Pancreas (tissue), 10 donors: ENCODE results near the gene PIP4K2A. TPM values are rescaled to one million over a fixed set of nuclear protein-coding genes. Genes with fewer than 3 reads are reported as not detected.

Experiments used
- ATAC-seq, 4 donors: fragments of 200-7000 bp; cut with Tn5 transposase; one replicate each; pipeline versions ENCODE4 v1.8.0 to v1.9.1; 2020; ENCODE audit warnings: mild to moderate bottlenecking in 4 of 4, moderate library complexity in 4 of 4
- DNase-seq, 6 donors: peaks; one replicate each; pipeline ENCODE4 v3.0.0-alpha.2; 2020
- FAIRE-seq: peaks from 2 replicates; lab custom pipeline; 2012; peaks lifted over from hg19 to GRCh38; lab: Jason Lieb, UNC
- H3K27ac ChIP-seq, 4 donors: fragments of 200-600 bp; sonication (generic); 1 replicate in 3 of 4; 2 replicates in 1 of 4; pipeline versions ENCODE4 v1.5.0 to v1.8.0; 2020
- H3K27me3 ChIP-seq, 4 donors: fragments of 200-600 bp; one replicate each; pipeline ENCODE4 v1.8.0; 2021
- H3K36me3 ChIP-seq, 3 donors: fragments of 200-600 bp; sonication (generic) in 1 of 3; one replicate each; pipeline versions ENCODE4 v1.5.0 to v1.8.0; 2020 to 2021
- H3K4me1 ChIP-seq, 3 donors: fragments of 200-600 bp; one replicate each; pipeline ENCODE4 v1.8.0; 2021
- H3K4me3 ChIP-seq, 4 donors: fragments of 200-600 bp; sonication (generic) in 2 of 4; one replicate each; pipeline versions ENCODE4 v1.5.0 to v1.8.0; 2020 to 2021
- H3K9me3 ChIP-seq, 4 donors: fragments of 200-600 bp; one replicate each; pipeline ENCODE4 v1.8.0; 2021
- WGBS, 2 donors: extraction: QIAGEN DNeasy Blood & Tissue Kit; methylation state at CpG; one replicate each; pipeline ENCODE4 v1.1.7; 2013; 5-methylcytosine and 5-hydroxymethylcytosine counted together
- intact Hi-C, 3 donors: fragments of 100-400 bp; cut with DNase I; formaldehyde crosslinking; loops; one replicate each; pipeline versions ENCODE4 v1.11.1 to v1.14.2; 2022
- polyA plus RNA-seq, 2 donors: library from polyadenylated mRNA; stranded (reverse); fragments of 200-250 nt; gene quantifications; one replicate each; pipeline ENCODE4 v1.2.3, GENCODE V29; 2013
- total RNA-seq, 6 donors: library from RNA; stranded (reverse); fragmentation: NEBNext Ultra II Directional in 4 of 6; extraction: Animal tissue kit (Norgen Biotek cat#: 25700) in 4 of 6; gene quantifications; one replicate each; pipeline versions ENCODE4 v1.2.1 to v1.2.4, GENCODE V29; 2021 to 2023
- TF ChIP-seq, protein P1 (sequence below), 4 donors: fragments of 200-600 bp; sonication (generic) in 3 of 4; IDR thresholded peaks; one replicate each; pipeline versions ENCODE4 v1.5.0 to v1.8.0; 2021; ENCODE audit warnings: antibody characterized with exemption in 4 of 4
- donor health status: healthy with polysubstance abuse.
- donor health status: DM: no; HTN: no; CAD: no; lungs with moderate emphysema.
- donor health status: DM: no; HTN: no; CAD: no.
- donor health status: control.
- donor health status: control.
- donor health status: Bipolar disorder and iron deficiency.
- donor health status: DM: yes; HTN: yes; CAD: no.
- donor health status: DM: no; HTN: no; CAD: no.
- donor health status: DM: no; HTN: no; CAD: no.
- donor health status: DM: yes; HTN: yes; CAD: no.

PIP4K2A gene
- total and polyA plus RNA-seq, 8 donors = 3.6 to 17.8 (median 6.7) TPM

DNA sequence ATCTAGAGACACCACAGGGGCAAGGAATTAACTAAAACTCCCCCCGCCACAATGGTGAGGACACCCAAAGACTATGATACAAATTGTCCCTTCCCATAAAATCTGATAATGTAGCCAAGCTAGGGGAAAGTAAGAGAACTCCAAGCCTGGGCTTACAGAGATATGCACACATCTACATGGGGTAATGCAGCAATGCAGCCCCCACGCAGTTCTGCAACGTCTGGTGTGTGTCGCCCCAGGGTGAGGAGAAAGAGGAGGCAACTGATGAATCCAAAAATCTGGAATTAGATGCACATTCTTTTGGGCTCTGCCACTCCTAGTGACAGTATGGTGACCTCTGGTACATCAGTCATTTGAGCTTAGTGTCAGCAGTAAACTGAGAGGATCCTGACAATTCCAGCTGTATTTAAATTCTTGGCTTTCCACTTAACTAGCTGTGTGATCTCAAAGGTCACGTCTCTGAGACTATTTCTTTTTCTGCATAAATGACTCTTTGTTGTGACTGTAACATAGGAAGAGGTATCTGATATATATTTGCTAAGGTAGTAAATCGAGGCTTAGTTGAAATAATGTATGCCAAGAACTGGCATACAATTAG lies 51.5 kb downstream of the PIP4K2A start:
- H3K4me3 ChIP-seq = no peak overlapping the region
- H3K9me3 ChIP-seq = no peaks in the 10 kb centered on the region
- peaks cover 9 to 12% (median 10%) of the 10 kb centered on the region in 3 donors for H3K4me1 ChIP-seq
- H3K27me3 ChIP-seq = no peaks in the 10 kb centered on the region
- DNase-seq = no peak
- 74 to 89% methylated on average over 6 of the region's 6 CpGs for WGBS, 2 donors
- no peak overlapping the region for H3K27ac ChIP-seq
- ATAC-seq = no peak
- FAIRE-seq = no peak
- TF ChIP-seq, protein P1, sequence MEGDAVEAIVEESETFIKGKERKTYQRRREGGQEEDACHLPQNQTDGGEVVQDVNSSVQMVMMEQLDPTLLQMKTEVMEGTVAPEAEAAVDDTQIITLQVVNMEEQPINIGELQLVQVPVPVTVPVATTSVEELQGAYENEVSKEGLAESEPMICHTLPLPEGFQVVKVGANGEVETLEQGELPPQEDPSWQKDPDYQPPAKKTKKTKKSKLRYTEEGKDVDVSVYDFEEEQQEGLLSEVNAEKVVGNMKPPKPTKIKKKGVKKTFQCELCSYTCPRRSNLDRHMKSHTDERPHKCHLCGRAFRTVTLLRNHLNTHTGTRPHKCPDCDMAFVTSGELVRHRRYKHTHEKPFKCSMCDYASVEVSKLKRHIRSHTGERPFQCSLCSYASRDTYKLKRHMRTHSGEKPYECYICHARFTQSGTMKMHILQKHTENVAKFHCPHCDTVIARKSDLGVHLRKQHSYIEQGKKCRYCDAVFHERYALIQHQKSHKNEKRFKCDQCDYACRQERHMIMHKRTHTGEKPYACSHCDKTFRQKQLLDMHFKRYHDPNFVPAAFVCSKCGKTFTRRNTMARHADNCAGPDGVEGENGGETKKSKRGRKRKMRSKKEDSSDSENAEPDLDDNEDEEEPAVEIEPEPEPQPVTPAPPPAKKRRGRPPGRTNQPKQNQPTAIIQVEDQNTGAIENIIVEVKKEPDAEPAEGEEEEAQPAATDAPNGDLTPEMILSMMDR (IDR thresholded peaks at IDR 0.05) = no peak
- no peaks in the 10 kb centered on the region for H3K36me3 ChIP-seq
- intact Hi-C loops = no loop called here

DNA sequence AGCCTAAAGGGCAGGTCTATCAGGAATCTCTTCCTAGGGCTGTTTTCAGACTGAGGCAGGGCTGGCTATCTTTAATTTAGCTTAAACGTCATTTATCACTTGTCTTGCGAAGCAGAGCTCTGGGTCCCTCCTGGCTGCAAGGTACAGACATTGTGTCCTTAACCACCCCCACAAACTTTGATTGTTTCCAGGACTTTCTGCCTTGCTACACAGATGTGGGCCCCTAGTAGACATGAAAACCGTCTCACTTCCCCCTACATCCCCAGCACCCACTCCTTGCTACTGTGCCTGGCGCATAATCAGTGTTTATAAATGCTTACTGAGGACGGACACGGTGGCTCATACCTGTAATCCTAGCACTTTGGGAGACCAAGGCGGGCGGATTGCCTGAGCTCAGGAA lies 54.5 kb downstream of the PIP4K2A start:
- TF ChIP-seq, protein P1 (IDR thresholded peaks at IDR 0.05) = no peak
- DNase-seq = no peak
- Histone ChIP-seq H3K9me3 (no peaks in the 10 kb centered on the region), H3K27ac (no peak overlapping the region), H3K4me1 (peaks cover 0 to 7% (median 0%) of the 10 kb centered on the region in 3 donors), H3K27me3 (no peaks in the 10 kb centered on the region), H3K4me3 (no peak overlapping the region), H3K36me3 (no peaks in the 10 kb centered on the region)
- no peak for ATAC-seq
- FAIRE-seq = no peak
- intact Hi-C loops = no loop called here
- 90 to 93% methylated on average over 8 of the region's 8 CpGs for WGBS, 2 donors

DNA sequence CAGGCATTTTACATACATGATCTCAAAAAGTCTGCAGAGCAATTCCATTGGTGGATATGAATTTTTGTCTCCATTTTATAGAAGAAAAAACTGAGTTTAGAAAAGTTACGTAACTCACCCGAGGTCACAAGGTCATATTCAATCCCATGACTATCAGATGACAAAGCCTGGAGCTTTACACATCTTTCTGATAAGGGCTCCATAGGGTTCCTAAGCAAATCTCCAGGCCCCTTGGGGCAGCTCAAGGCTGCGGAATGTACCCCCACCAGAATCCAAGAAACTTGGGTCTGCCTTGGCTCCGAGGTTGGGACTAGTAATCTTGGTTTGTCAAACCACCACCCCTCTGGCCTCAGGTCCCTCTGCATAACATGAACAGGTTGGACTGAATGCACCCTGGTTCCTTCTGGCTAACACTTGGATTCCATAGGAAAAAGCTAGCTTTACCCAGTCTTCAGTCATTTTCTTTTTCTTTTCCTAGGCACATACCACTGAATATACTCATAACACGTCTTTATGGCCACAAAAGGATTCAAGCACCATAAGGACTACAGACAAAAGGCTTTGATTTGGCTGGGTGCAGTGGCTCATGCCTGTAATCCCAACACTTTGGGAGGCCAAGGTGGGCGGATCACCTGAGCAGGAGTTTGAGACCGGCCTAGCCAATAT lies 55.5 kb downstream of the PIP4K2A start:
- intact Hi-C loops = no loop called here
- no peak overlapping the region for H3K27ac ChIP-seq
- FAIRE-seq = no peak

DNA sequence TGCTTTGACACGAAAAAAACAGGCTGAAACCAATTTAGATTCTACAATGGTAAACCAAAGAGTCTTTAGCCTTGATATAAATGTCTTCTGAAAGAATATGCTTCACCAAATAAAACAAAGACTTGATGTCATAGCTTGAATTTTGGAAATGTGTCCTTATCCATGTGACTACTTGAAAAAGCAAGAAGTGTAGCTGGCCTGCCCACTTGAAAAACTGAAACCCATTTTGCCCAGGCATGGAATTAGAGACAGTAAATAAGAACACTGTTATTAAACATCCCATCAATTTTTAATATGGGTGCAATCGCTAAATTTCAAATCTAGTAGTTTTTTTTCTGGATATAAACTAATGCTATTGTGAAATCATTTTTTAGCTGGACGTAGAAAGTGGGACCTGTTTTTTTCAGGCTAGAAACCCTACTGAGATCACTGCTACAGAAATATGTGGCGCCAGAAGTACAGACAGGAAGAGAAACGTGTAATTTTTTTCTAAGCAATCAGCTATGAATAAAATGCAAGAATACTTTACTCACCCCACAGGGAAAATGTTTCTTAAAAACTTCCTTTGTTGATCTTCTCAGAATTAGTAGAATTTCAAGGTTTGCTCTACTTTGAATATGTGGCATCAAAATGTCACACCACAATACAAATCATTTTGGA lies 56.7 kb downstream of the PIP4K2A start:
- DNase-seq (no peak), ATAC-seq (no peak), FAIRE-seq (no peak)
- Histone ChIP-seq H3K4me1 (peaks cover 0 to 9% (median 0%) of the 10 kb centered on the region in 3 donors), H3K36me3 (no peaks in the 10 kb centered on the region), H3K4me3 (no peak overlapping the region), H3K27ac (no peak overlapping the region), H3K9me3 (no peaks in the 10 kb centered on the region), H3K27me3 (no peaks in the 10 kb centered on the region)
- WGBS, 2 donors = 72 to 82% methylated on average over 5 of the region's 5 CpGs
- TF ChIP-seq, protein P1 (IDR thresholded peaks at IDR 0.05) = no peak
- intact Hi-C loops = no loop called here

More for the DNA sequence above, 55.5 kb downstream of the PIP4K2A start:
- Histone ChIP-seq H3K4me1 (peaks cover 0 to 9% (median 0%) of the 10 kb centered on the region in 3 donors), H3K27me3 (no peaks in the 10 kb centered on the region), H3K36me3 (no peaks in the 10 kb centered on the region), H3K4me3 (no peak overlapping the region), H3K9me3 (no peaks in the 10 kb centered on the region)
- WGBS, 2 donors = 92 to 93% methylated on average over 7 of the region's 7 CpGs
- ATAC-seq (no peak), DNase-seq (no peak)
- TF ChIP-seq, protein P1 (IDR thresholded peaks at IDR 0.05) = no peak
